HG03095 (cell line): Measurements from ENCODE around the gene ETFA.

Source experiments
- ATAC-seq: cut with Tn5 transposase; IDR thresholded peaks from one replicate; pipeline ENCODE4 v1.9.1; 2021; ENCODE audit warnings: moderate library complexity; ENCODE audit not compliant: unreplicated experiment

The ETFA gene

GRCh38 chr15:76340803-76341365 is 29.6 kb upstream of the ETFA start:
- no peak for ATAC-seq

- no peak for ATAC-seq
These were observed 29.0 kb upstream of the ETFA start for GRCh38 chr15:76340198-76340802.

- ATAC-seq, result no peak
These were observed 28.3 kb upstream of the ETFA start for GRCh38 chr15:76339305-76340197.

GRCh38 chr15:76338486-76339304 is 27.4 kb upstream of the ETFA start:
- ATAC-seq, result no peak

- ATAC-seq, result no peak
These were observed 26.6 kb upstream of the ETFA start for GRCh38 chr15:76337696-76338485.

- no peak for ATAC-seq
These were observed 25.9 kb upstream of the ETFA start for GRCh38 chr15:76337059-76337695.

GRCh38 chr15:76336254-76337058 is 25.2 kb upstream of the ETFA start, which contains the start of gene ISL2:
Gene ISL2 (plus strand): TSS chr15:76336773. CDS start chr15:76336884, 111 bp downstream.
- peak; percentile 42 for ATAC-seq

GRCh38 chr15:76335307-76336253 is 24.3 kb upstream of the ETFA start:
- ATAC-seq, result no peak

- ATAC-seq, result no peak
These were observed 23.4 kb upstream of the ETFA start for GRCh38 chr15:76334438-76335306.

GRCh38 chr15:76333720-76334437 is 22.6 kb upstream of the ETFA start:
- no peak for ATAC-seq

- no peak for ATAC-seq
These were observed 22.0 kb upstream of the ETFA start for GRCh38 chr15:76333309-76333708.

GRCh38 chr15:76332796-76333195 is 21.5 kb upstream of the ETFA start:
- ATAC-seq, result no peak

- no peak for ATAC-seq
These were observed 18.9 kb upstream of the ETFA start for GRCh38 chr15:76330080-76330680.

GRCh38 chr15:76328958-76329357 is 17.7 kb upstream of the ETFA start:
- no peak for ATAC-seq

- ATAC-seq, result no peak
These were observed 16.9 kb upstream of the ETFA start for GRCh38 chr15:76328106-76328696.
